Breast epithelium (tissue), 4 donors: ENCODE data around the gene HCK. TPM values are rescaled to one million over a fixed set of nuclear protein-coding genes. Genes with fewer than 3 reads are reported as not detected.

Experiments used
- DNase-seq, 2 donors: peaks; one replicate each; pipeline ENCODE4 v3.0.0-alpha.2; 2019; ENCODE audit warnings: low spot score in 2 of 2
- H3K27ac ChIP-seq, 2 donors: fragments of 200-600 bp; sonication (generic) in 1 of 2; one replicate each; pipeline ENCODE4 v1.5.1; 2016 to 2019; ENCODE audit warnings: mild to moderate bottlenecking in 1 of 2
- H3K27me3 ChIP-seq, 2 donors: fragments of 200-600 bp; sonication (generic) in 1 of 2; one replicate each; pipeline versions ENCODE4 v1.5.1 to v1.6.0; 2017 to 2019; ENCODE audit warnings: control low read depth in 1 of 2, mild to moderate bottlenecking in 1 of 2
- H3K36me3 ChIP-seq: fragments of 200-600 bp; one replicate; pipeline ENCODE4 v1.5.1; 2019
- H3K4me1 ChIP-seq, 2 donors: fragments of 200-600 bp; sonication (generic); one replicate each; pipeline ENCODE4 v1.5.1; 2016 to 2019; ENCODE audit warnings: control low read depth in 1 of 2
- H3K4me3 ChIP-seq, 3 donors: fragments of 200-600 bp; sonication (generic); 1 replicate in 2 of 3; 2 replicates in 1 of 3; pipeline ENCODE4 v1.5.1; 2016 to 2019; ENCODE audit warnings: mild to moderate bottlenecking in 3 of 3, moderate library complexity in 2 of 3
- H3K9me3 ChIP-seq, 2 donors: fragments of 200-600 bp; sonication (generic) in 1 of 2; one replicate each; pipeline ENCODE4 v1.5.1; 2016 to 2019; ENCODE audit warnings: control low read depth in 1 of 2
- POLR2A ChIP-seq: fragments of 450-650 bp; IDR thresholded peaks from one replicate; pipeline ENCODE4 v1.6.1; 2016; ENCODE audit warnings: antibody characterized with exemption, mild to moderate bottlenecking, moderate library complexity
- POLR2AphosphoS5 ChIP-seq, 3 donors: sonication (generic); formaldehyde crosslinking; IDR thresholded peaks; one replicate each; pipeline ENCODE4 v1.6.1; 2017; ENCODE audit warnings: antibody characterized with exemption in 3 of 3
- intact Hi-C: fragments of 100-400 bp; cut with DNase I; formaldehyde crosslinking; loops from one replicate; pipeline ENCODE4 v1.15.1; 2023; ENCODE audit warnings: low total_unique reads
- total RNA-seq, 3 donors: library from RNA; depleted of rRNA; stranded (reverse); fragments of >200 nt; gene quantifications; one replicate each; pipeline ENCODE4 v1.1.0, GENCODE V29; 2016
- TF ChIP-seq, protein P1 (sequence below), 3 donors: fragments of 450-650 bp; IDR thresholded peaks; one replicate each; pipeline ENCODE4 v1.5.1; 2016 to 2017; ENCODE audit warnings: antibody characterized with exemption in 3 of 3, mild to moderate bottlenecking in 3 of 3, moderate library complexity in 3 of 3

Gene HCK
- total RNA-seq, 3 donors from 2014 or later: 10.2 to 27.4 (median 16.0) TPM

DNA sequence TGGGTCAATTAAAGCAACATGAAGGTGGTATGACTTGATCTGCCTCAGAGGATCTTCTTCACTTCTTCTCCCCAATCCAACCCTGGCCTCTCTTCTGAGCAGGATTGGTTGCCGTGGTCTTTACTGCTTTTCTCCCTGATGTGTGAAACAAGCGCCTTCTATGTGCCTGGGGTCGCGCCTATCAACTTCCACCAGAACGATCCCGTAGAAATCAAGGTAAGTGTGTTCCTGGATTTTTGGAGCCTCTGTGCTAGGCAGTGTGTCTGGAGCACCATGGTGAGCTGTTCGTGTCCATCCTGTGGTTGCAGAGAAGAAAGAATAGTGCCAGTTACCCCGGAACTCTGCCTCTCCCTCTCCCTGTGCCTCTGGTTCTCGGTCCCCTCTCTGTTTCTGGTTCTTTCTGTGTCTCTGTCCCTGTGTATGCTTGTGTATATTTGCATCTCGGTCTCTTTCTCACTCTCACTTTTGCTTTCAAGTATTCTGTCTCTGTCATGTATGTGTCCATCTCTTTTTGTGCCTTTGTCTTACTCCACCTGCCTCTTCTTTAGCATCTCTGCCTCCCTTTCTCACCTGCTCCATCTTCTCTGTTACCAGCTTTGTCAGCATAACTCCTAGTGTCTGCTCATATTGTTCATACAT, 81.0 kb downstream of the HCK start:
- Histone ChIP-seq H3K4me3 (no peak overlapping the region), H3K27ac (no peak overlapping the region), H3K9me3 (no peaks in the 10 kb centered on the region), H3K36me3 (no peaks in the 10 kb centered on the region), H3K4me1 (no peaks in the 10 kb centered on the region), H3K27me3 (no peaks in the 10 kb centered on the region)
- TF ChIP-seq POLR2AphosphoS5 (IDR thresholded peaks at IDR 0.05): no peak
- no peak for TF ChIP-seq POLR2A
- TF ChIP-seq, protein P1, sequence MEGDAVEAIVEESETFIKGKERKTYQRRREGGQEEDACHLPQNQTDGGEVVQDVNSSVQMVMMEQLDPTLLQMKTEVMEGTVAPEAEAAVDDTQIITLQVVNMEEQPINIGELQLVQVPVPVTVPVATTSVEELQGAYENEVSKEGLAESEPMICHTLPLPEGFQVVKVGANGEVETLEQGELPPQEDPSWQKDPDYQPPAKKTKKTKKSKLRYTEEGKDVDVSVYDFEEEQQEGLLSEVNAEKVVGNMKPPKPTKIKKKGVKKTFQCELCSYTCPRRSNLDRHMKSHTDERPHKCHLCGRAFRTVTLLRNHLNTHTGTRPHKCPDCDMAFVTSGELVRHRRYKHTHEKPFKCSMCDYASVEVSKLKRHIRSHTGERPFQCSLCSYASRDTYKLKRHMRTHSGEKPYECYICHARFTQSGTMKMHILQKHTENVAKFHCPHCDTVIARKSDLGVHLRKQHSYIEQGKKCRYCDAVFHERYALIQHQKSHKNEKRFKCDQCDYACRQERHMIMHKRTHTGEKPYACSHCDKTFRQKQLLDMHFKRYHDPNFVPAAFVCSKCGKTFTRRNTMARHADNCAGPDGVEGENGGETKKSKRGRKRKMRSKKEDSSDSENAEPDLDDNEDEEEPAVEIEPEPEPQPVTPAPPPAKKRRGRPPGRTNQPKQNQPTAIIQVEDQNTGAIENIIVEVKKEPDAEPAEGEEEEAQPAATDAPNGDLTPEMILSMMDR (IDR thresholded peaks at IDR 0.05): no peak
- DNase-seq: no peak
- intact Hi-C loops: no loop called here

DNA sequence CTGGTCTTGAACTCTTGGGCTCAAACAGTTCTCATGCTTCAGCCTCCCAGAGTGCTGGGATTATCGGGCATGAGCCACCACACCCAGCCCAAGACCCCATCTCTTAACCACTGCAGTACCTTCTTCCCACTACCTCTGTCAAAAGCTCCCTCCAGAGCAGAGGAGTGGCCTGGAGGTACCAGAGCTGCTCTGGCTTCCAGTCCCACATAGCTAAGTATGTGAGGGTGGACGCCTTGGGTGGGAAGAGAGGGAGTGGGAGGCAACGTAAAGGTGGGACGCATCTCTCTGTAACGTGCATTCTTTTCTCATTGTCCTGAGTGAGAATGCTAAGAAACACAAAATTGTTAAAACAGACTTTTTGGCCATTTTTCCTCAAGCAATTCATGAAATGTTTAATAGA, 82.0 kb downstream of the HCK start:
- H3K4me1 ChIP-seq: no peaks in the 10 kb centered on the region
- no peak for DNase-seq
- no peak for TF ChIP-seq POLR2AphosphoS5 (IDR thresholded peaks at IDR 0.05)
- H3K27ac ChIP-seq: no peak overlapping the region
- H3K36me3 ChIP-seq: no peaks in the 10 kb centered on the region
- no peak overlapping the region for H3K4me3 ChIP-seq
- intact Hi-C loops: no loop called here
- no peaks in the 10 kb centered on the region for H3K9me3 ChIP-seq
- H3K27me3 ChIP-seq: no peaks in the 10 kb centered on the region

DNA sequence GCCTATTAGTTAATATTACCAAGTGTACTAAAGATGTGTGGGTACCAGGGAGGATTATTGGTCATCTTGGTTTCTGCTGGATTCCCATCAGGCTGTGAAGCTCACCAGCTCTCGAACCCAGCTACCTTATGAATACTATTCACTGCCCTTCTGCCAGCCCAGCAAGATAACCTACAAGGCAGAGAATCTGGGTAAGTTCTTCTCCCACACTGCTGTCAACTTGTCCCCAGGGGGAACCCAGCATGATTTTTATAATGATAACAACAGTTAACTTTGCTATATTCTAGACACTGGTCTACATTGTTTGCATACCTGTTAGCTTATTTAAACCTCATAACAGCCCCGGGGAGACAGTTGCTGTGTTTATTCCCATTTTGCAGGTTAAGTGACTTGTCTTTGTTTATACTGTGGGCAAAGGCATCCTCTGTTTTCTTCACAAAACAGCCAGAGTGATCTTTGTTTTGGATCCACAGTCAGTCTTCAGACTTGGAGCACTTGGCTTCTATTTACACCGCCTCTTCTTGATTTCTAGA, 84.0 kb downstream of the HCK start:
- H3K9me3 ChIP-seq: no peaks in the 10 kb centered on the region
- no peaks in the 10 kb centered on the region for H3K4me1 ChIP-seq
- no peaks in the 10 kb centered on the region for H3K36me3 ChIP-seq
- no peak overlapping the region for H3K4me3 ChIP-seq
- TF ChIP-seq POLR2AphosphoS5 (IDR thresholded peaks at IDR 0.05) (no peak), POLR2A (no peak)
- TF ChIP-seq, protein P1 (IDR thresholded peaks at IDR 0.05): no peak
- no peak for DNase-seq
- no peak overlapping the region for H3K27ac ChIP-seq
- intact Hi-C loops: no loop called here
- no peaks in the 10 kb centered on the region for H3K27me3 ChIP-seq

- Histone ChIP-seq H3K4me1 (no peaks in the 10 kb centered on the region), H3K36me3 (peaks cover 19% of the 10 kb centered on the region), H3K9me3 (no peaks in the 10 kb centered on the region), H3K27me3 (no peaks in the 10 kb centered on the region), H3K27ac (no peak overlapping the region), H3K4me3 (no peak overlapping the region)
- TF ChIP-seq POLR2AphosphoS5 (IDR thresholded peaks at IDR 0.05) (no peak), POLR2A (no peak)
- TF ChIP-seq, protein P1 (IDR thresholded peaks at IDR 0.05): no peak
- DNase-seq: no peak
- intact Hi-C loops: no loop called here
Observed at GRCh38 chr20:32138921-32139320, 86.9 kb downstream of the HCK start.

GRCh38 chr20:32139947-32140346, 87.9 kb downstream of the HCK start:
- Histone ChIP-seq H3K4me3 (no peak overlapping the region), H3K4me1 (no peaks in the 10 kb centered on the region), H3K27me3 (no peaks in the 10 kb centered on the region), H3K27ac (no peak overlapping the region), H3K9me3 (no peaks in the 10 kb centered on the region), H3K36me3 (peaks cover 19% of the 10 kb centered on the region)
- TF ChIP-seq, protein P1 (IDR thresholded peaks at IDR 0.05): no peak
- TF ChIP-seq POLR2A (no peak), POLR2AphosphoS5 (IDR thresholded peaks at IDR 0.05) (no peak)
- intact Hi-C loops: no loop called here
- no peak for DNase-seq
